ENCODE measurements around the gene TBC1D3K.

- TF ChIP-seq, protein P1, sequence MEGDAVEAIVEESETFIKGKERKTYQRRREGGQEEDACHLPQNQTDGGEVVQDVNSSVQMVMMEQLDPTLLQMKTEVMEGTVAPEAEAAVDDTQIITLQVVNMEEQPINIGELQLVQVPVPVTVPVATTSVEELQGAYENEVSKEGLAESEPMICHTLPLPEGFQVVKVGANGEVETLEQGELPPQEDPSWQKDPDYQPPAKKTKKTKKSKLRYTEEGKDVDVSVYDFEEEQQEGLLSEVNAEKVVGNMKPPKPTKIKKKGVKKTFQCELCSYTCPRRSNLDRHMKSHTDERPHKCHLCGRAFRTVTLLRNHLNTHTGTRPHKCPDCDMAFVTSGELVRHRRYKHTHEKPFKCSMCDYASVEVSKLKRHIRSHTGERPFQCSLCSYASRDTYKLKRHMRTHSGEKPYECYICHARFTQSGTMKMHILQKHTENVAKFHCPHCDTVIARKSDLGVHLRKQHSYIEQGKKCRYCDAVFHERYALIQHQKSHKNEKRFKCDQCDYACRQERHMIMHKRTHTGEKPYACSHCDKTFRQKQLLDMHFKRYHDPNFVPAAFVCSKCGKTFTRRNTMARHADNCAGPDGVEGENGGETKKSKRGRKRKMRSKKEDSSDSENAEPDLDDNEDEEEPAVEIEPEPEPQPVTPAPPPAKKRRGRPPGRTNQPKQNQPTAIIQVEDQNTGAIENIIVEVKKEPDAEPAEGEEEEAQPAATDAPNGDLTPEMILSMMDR (IDR thresholded peaks at IDR 0.05; ENCODE audit: poor library complexity), result no peak
- no peak for TF ChIP-seq EZH2phosphoT487 (IDR thresholded peaks at IDR 0.05; ENCODE audit: low read depth, severe bottlenecking, unreplicated experiment)
Measured at GRCh38 chr17:37888881-37889280, 35.3 kb upstream of the TBC1D3K start.

Data from hepatocyte (in vitro differentiated cells).